Liver (tissue), 9 donors: ENCODE measurements around the gene MED15. TPM values are rescaled to one million over a fixed set of nuclear protein-coding genes. Genes with fewer than 3 reads are reported as not detected.
"Not testable (repeated sequence)": the region's sequence is repeated elsewhere in the genome, so short reads cannot be mapped to it uniquely, and the experiment has no call there.

Experiments used
- DNase-seq: peaks from one replicate; pipeline ENCODE4 v3.0.0-alpha.2; 2017; ENCODE audit warnings: low spot score
- H3K27ac ChIP-seq, 2 donors: one replicate each; pipeline ENCODE4 v1.7.0; 2013; ENCODE audit warnings: inconsistent platforms in 2 of 2, low read length in 2 of 2, control low read depth in 1 of 2, low read depth in 1 of 2, mild to moderate bottlenecking in 1 of 2
- H3K27me3 ChIP-seq, 4 donors: one replicate each; pipeline versions ENCODE4 v1.6.1 to v1.7.0; 2013; ENCODE audit warnings: low read length in 3 of 4, inconsistent platforms in 1 of 4, mild to moderate bottlenecking in 1 of 4, moderate library complexity in 1 of 4; ENCODE audit not compliant: control insufficient read depth in 4 of 4, insufficient read depth in 4 of 4
- H3K36me3 ChIP-seq, 4 donors: one replicate each; pipeline versions ENCODE4 v1.6.1 to v1.7.0; 2013; ENCODE audit warnings: low read length in 3 of 4, mild to moderate bottlenecking in 3 of 4, low read depth in 1 of 4, moderate library complexity in 1 of 4; ENCODE audit not compliant: control insufficient read depth in 4 of 4, insufficient read depth in 3 of 4
- H3K4me1 ChIP-seq, 4 donors: one replicate each; pipeline versions ENCODE4 v1.6.1 to v1.7.0; 2013; ENCODE audit warnings: low read length in 3 of 4, mild to moderate bottlenecking in 3 of 4, moderate library complexity in 1 of 4; ENCODE audit not compliant: control insufficient read depth in 4 of 4, insufficient read depth in 4 of 4
- H3K4me3 ChIP-seq, 3 donors: one replicate each; pipeline versions ENCODE4 v1.6.1 to v1.7.0; 2013; ENCODE audit warnings: low read length in 3 of 3, control low read depth in 1 of 3, low read depth in 1 of 3, mild to moderate bottlenecking in 1 of 3
- H3K9ac ChIP-seq, 2 donors: one replicate each; pipeline ENCODE4 v1.7.0; 2013; ENCODE audit warnings: low read length in 2 of 2, mild to moderate bottlenecking in 2 of 2, moderate library complexity in 2 of 2, control low read depth in 1 of 2, low read depth in 1 of 2
- H3K9me3 ChIP-seq, 4 donors: one replicate each; pipeline versions ENCODE4 v1.6.1 to v1.7.0; 2013; ENCODE audit warnings: low read length in 3 of 4; ENCODE audit not compliant: control insufficient read depth in 4 of 4
- CTCF ChIP-seq: fragments of 150-350 bp; IDR thresholded peaks from 2 replicates; pipeline ENCODE4 v1.5.1; 2017; ENCODE audit warnings: improper control_type of control experiment, low read depth, low read length; ENCODE audit not compliant: missing input control
- EGR1 ChIP-seq, 2 donors: IDR thresholded peaks; 2 replicates each; pipeline ENCODE4 v1.6.1; 2016 to 2018; ENCODE audit warnings: antibody characterized with exemption in 2 of 2, low read depth in 2 of 2
- FOXA1 ChIP-seq: IDR thresholded peaks from 2 replicates; pipeline ENCODE4 v1.6.1; 2016; ENCODE audit warnings: antibody characterized with exemption
- GABPA ChIP-seq, 2 donors: IDR thresholded peaks in 1 of 2; conservative IDR thresholded peaks in 1 of 2; 2 replicates each; pipeline ENCODE4 v1.6.1; 2016; ENCODE audit warnings: antibody characterized with exemption in 2 of 2, mild to moderate bottlenecking in 1 of 2, moderate library complexity in 1 of 2
- HNF4A ChIP-seq, 2 donors: conservative IDR thresholded peaks; 2 replicates each; pipeline ENCODE4 v1.6.1; 2016; ENCODE audit warnings: antibody characterized with exemption in 2 of 2, mild to moderate bottlenecking in 2 of 2
- HNF4G ChIP-seq: IDR thresholded peaks from 2 replicates; pipeline ENCODE4 v1.6.1; 2016; ENCODE audit warnings: antibody characterized with exemption
- JUND ChIP-seq, 2 donors: IDR thresholded peaks; 2 replicates each; pipeline ENCODE4 v1.6.1; 2016; ENCODE audit warnings: antibody characterized with exemption in 2 of 2
- NR2F2 ChIP-seq: IDR thresholded peaks from 2 replicates; pipeline ENCODE4 v1.6.1; 2016; ENCODE audit warnings: antibody characterized with exemption
- RAD21 ChIP-seq, 2 donors: IDR thresholded peaks; 2 replicates each; pipeline ENCODE4 v1.6.1; 2016; ENCODE audit warnings: antibody characterized with exemption in 2 of 2, mild to moderate bottlenecking in 2 of 2
- REST ChIP-seq: IDR thresholded peaks from 2 replicates; pipeline ENCODE4 v1.6.1; 2016; ENCODE audit warnings: antibody characterized with exemption, mild to moderate bottlenecking
- RXRA ChIP-seq, 2 donors: IDR thresholded peaks; 2 replicates each; pipeline ENCODE4 v1.6.1; 2017 to 2018; ENCODE audit warnings: antibody characterized with exemption in 2 of 2, mild to moderate bottlenecking in 1 of 2
- TAF1 ChIP-seq: conservative IDR thresholded peaks from 2 replicates; pipeline ENCODE4 v1.6.1; 2016; ENCODE audit warnings: antibody characterized with exemption, mild to moderate bottlenecking
- YY1 ChIP-seq: IDR thresholded peaks from 2 replicates; pipeline ENCODE4 v1.6.1; 2016; ENCODE audit warnings: antibody characterized with exemption, mild to moderate bottlenecking
- WGBS: extraction: QIAGEN DNeasy Blood & Tissue Kit; methylation state at CpG from one replicate; pipeline ENCODE4 v1.1.7; 2013; 5-methylcytosine and 5-hydroxymethylcytosine counted together
- polyA plus RNA-seq, 2 donors: library from polyadenylated mRNA; stranded (reverse) in 1 of 2; unstranded in 1 of 2; fragments of 200-250 nt in 1 of 2; fragments of >200 nt in 1 of 2; fragmentation: Nextera tagmentation in 1 of 2; extraction: Ambion mirVana in 1 of 2; gene quantifications; one replicate each; pipeline versions ENCODE4 v1.2.1 to v1.2.3, GENCODE V29; 2013 to 2015
- total RNA-seq, 2 donors: library from RNA; depleted of rRNA; stranded (reverse); fragments of >200 nt; gene quantifications; one replicate each; pipeline ENCODE4 v1.2.3, GENCODE V29; 2014
- TF ChIP-seq, protein P1 (sequence below): IDR thresholded peaks from 2 replicates; pipeline ENCODE4 v1.6.1; 2016; ENCODE audit warnings: antibody characterized with exemption
- TF ChIP-seq, protein P2 (sequence below): IDR thresholded peaks from 2 replicates; pipeline ENCODE4 v1.6.1; 2016; ENCODE audit warnings: antibody characterized with exemption
- donor health status: healthy.
- donor health status: healthy.
- donor health status: healthy.
- donor health status: healthy.
- donor health status: healthy.

The MED15 gene
- total and polyA plus RNA-seq, 4 donors = 9.7 to 28.0 (median 16.2) TPM

- H3K36me3 ChIP-seq = peaks cover under 1 to 12% (median 3%) of the 10 kb centered on the region in 4 donors
- no peak for DNase-seq
- TF ChIP-seq CTCF (no peak), NR2F2 (no peak), YY1 (no peak), HNF4A (conservative IDR thresholded peaks at IDR 0.05) (no peak), HNF4G (no peak), RAD21 (IDR thresholded peaks at IDR 0.05) (no peak), JUND (IDR thresholded peaks at IDR 0.05) (no peak), FOXA1 (no peak), TAF1 (no peak)
- TF ChIP-seq, protein P1, sequence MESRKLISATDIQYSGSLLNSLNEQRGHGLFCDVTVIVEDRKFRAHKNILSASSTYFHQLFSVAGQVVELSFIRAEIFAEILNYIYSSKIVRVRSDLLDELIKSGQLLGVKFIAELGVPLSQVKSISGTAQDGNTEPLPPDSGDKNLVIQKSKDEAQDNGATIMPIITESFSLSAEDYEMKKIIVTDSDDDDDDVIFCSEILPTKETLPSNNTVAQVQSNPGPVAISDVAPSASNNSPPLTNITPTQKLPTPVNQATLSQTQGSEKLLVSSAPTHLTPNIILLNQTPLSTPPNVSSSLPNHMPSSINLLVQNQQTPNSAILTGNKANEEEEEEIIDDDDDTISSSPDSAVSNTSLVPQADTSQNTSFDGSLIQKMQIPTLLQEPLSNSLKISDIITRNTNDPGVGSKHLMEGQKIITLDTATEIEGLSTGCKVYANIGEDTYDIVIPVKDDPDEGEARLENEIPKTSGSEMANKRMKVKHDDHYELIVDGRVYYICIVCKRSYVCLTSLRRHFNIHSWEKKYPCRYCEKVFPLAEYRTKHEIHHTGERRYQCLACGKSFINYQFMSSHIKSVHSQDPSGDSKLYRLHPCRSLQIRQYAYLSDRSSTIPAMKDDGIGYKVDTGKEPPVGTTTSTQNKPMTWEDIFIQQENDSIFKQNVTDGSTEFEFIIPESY = no peak
- TF ChIP-seq, protein P2, sequence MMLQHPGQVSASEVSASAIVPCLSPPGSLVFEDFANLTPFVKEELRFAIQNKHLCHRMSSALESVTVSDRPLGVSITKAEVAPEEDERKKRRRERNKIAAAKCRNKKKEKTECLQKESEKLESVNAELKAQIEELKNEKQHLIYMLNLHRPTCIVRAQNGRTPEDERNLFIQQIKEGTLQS = no peak
Observed at GRCh38 chr22:20542736-20543135, 35.3 kb downstream of the MED15 start.

DNA sequence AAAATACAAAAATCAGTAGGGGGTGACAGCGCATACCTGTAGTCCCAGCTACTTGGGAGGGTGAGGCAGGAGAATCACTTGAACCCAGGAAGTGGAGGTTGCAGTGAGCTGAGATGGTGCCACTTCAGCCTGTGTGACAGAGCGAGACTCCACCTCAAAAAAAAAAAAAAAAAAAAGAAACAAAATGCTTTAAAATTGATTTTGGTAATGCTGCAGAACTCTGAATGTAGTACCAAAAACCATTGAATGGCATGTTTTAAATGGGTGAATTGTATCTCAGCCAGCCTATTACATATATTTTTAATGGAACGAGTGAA, 37.9 kb downstream of the MED15 start:
- not testable (repeated sequence) for H3K4me1 ChIP-seq, H3K4me3 ChIP-seq, H3K36me3 ChIP-seq, H3K9me3 ChIP-seq, H3K27ac ChIP-seq, DNase-seq, H3K9ac ChIP-seq, H3K27me3 ChIP-seq
- 96% methylated on average over 3 of the region's 3 CpGs for WGBS

More at GRCh38 chr22:20542736-20543135, 35.3 kb downstream of the MED15 start:
- no peak overlapping the region for H3K4me3 ChIP-seq
- H3K27ac ChIP-seq = no peak overlapping the region
- H3K4me1 ChIP-seq = no peaks in the 10 kb centered on the region
- no peaks in the 10 kb centered on the region for H3K27me3 ChIP-seq
- H3K9me3 ChIP-seq = no peaks in the 10 kb centered on the region
- no peak overlapping the region for H3K9ac ChIP-seq

GRCh38 chr22:20545681-20546521, 38.5 kb downstream of the MED15 start:
- WGBS = 91% methylated on average over 10 of the region's 10 CpGs
- Histone ChIP-seq H3K27ac (no peak overlapping the region), H3K4me1 (peaks cover 0 to 6% (median 2%) of the 10 kb centered on the region in 4 donors), H3K4me3 (no peak overlapping the region), H3K27me3 (no peaks in the 10 kb centered on the region), H3K9me3 (no peaks in the 10 kb centered on the region), H3K36me3 (peaks cover 0 to 4% (median under 1%) of the 10 kb centered on the region in 4 donors), H3K9ac (no peak overlapping the region)
- no peak for DNase-seq
- no peak for TF ChIP-seq GABPA (IDR thresholded peaks at IDR 0.05 in 1 of 2, conservative IDR thresholded peaks at IDR 0.05 in 1 of 2)
- TF ChIP-seq RAD21 (IDR thresholded peaks at IDR 0.05) = no peak
- TF ChIP-seq CTCF = no peak
- TF ChIP-seq JUND (IDR thresholded peaks at IDR 0.05) = no peak
- no peak for TF ChIP-seq RXRA (IDR thresholded peaks at IDR 0.05)
- no peak for TF ChIP-seq EGR1 (IDR thresholded peaks at IDR 0.05; ENCODE audit: low read depth in 2 of 2)
- no peak for TF ChIP-seq REST
- no peak for TF ChIP-seq FOXA1
